GM23248 (cell line): ENCODE results near the gene SMU1.

Experiments
- EZH2 ChIP-seq: fragments of 200-600 bp; sonication (generic); IDR thresholded peaks from 2 replicates; pipeline ENCODE4 v1.6.1; 2018; ENCODE audit warnings: antibody characterized with exemption, mild to moderate bottlenecking; ENCODE audit not compliant: insufficient read depth, poor library complexity, severe bottlenecking
- EZH2phosphoT487 ChIP-seq: fragments of 200-600 bp; sonication (generic); IDR thresholded peaks from 2 replicates; pipeline ENCODE4 v1.6.1; 2018; ENCODE audit warnings: antibody characterized with exemption, moderate library complexity, mild to moderate bottlenecking, low read depth; ENCODE audit not compliant: insufficient read depth

DNA sequence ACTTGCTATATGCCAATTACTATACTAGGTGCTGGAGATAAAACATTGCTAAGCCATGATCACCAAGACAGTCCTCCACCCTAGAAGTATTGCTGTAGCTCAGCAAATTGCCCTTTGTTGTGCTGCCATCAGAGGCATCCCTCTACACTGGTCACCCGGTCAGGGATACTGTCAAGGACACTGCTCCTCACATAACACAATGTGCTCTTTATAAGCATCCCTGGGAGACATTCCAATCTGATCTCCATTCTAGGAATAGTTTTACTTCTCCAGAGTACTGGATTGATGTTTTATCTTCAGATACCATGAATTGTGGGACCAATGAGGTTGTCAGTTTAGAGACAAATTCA is 61.8 kb downstream of the SMU1 start:
- no peak for TF ChIP-seq EZH2
- TF ChIP-seq EZH2phosphoT487 = no peak
